Ammon's horn (tissue), 1 donor: Measurements from ENCODE around the gene CLEC7A.

Experiments
- DNase-seq: peaks from one replicate; pipeline ENCODE4 v3.0.0-alpha.2; 2016; ENCODE audit warnings: low spot score

CLEC7A gene

GRCh38 chr12:10094646-10095395 lies 35.2 kb downstream of the CLEC7A start:
- no peak for DNase-seq

DNA sequence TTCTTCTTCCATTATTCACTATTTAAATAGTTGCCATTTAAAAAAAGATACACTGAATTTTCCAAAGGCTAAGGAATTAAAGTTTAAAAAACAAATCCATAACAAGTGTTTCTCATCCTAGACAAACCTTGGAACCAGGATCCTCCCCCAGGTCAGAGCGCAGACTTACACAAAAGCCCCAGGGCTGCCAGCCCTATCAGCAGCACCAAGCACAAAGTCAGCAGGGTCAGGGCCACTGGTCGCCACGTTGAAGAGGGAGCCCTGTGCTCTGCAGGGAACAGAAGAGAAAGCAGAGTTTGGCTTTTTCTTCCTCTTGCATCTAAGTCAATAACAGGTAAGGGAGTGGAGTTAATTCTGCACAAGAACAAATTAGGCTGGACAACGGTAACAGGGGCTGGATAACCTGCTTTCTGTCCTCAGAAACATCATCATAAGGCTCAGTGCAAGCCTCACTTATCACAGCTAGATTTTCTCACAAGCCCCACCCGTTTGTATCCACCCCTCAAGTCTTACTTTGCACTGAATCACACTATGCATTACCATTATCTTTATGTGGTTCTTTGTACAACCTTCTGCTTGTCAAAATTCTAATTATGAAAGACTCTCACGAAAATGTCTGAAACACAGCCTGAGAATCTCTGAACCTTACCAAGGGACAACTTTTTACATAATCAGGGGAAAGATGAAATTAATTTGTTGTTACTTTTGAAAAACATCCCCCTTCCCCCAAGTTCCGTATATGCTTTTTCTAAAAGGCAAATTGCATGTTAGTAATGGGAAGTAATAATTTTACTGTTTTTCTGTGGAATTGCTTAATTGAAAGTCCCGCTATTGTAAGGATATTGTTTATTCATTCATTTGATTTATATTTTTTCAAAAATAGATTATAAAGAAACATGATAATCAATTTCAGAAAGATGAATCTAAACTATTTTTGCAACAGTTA lies 40.8 kb downstream of the CLEC7A start:
- DNase-seq = no peak

DNA sequence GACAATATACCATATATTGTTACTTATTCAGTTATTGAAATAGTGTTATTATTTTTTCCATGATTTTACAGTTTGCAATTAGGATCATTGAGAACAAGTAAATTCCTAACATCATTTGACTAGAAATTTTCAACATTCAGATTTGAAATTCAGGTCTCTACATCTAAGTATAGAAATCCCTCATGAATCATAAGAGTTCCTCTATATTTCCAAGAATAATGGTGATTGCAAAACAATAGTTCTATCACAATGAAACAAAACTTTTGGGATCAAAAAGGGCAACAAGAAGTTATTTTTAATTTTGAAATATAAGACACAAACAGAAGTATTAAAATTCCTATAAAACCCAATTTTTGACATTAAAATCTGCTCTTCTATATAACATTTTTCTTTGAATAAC lies 42.0 kb downstream of the CLEC7A start:
- no peak for DNase-seq

GRCh38 chr12:10086387-10086786 lies 43.6 kb downstream of the CLEC7A start:
- DNase-seq = no peak

GRCh38 chr12:10084733-10085132 lies 45.3 kb downstream of the CLEC7A start:
- DNase-seq = no peak

GRCh38 chr12:10082117-10082874 lies 47.7 kb downstream of the CLEC7A start:
- DNase-seq = no peak

GRCh38 chr12:10075451-10075850 lies 54.5 kb downstream of the CLEC7A start:
- no peak for DNase-seq

DNA sequence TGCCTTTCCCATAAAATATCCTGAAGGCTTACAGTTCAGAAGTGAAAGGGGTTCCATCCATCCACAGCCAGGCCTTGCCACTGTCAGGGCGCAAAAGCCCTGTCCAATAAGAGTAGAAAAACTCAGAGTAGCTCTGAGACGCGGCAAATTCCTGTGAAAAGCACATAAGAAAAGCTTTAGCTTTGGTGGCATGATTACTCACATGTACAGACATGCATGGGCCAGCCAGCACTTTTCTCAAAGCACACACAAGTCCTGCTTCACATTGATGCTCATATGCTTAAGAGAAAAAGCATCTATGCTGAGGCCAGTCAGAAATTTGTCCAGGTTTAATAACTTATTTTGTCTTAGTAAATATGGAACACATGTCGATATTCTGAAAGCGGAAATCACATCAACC lies 56.7 kb downstream of the CLEC7A start:
- no peak for DNase-seq

DNA sequence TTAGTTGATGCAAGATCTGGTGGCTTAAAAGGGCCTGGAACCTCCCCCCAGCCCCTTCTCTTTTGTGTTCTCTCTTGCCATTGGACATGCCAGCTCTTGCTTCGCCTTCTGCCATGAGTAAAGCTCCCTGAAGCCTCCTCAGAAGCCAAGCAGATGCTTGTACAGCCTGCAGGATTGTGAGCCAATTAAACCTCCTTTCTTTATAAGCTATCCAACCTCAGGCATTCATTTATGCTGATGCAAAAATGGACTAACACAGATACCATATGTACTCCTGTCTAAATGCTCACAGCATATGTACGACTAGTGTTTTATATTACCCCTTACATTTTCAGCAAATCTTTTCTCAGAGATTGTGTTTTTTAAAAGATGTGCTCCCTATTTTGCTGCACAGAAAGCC lies 57.9 kb downstream of the CLEC7A start:
- DNase-seq = no peak

DNA sequence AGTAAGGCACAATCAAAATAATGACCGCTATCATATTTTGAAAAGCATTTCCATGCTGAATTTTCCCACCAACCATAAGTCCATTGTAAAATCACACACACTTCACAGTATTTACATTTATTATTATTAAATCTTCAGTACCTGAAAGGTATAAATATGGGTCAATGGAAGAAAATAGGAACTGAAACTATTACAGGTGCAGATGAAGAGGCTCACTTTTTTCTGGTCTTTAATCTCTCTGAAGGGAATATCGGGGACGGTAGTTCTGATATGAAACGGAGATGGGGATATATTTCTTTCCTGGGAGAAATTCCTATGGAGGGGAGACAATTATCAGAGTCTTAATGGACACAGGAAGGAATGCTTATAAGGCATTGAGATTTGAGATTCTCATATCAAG lies 59.6 kb downstream of the CLEC7A start:
- no peak for DNase-seq

GRCh38 chr12:10069976-10070375 lies 60.0 kb downstream of the CLEC7A start:
- DNase-seq = no peak

- DNase-seq = no peak
Observed at GRCh38 chr12:10069099-10069498, 60.9 kb downstream of the CLEC7A start.

GRCh38 chr12:10068644-10069043 lies 61.4 kb downstream of the CLEC7A start:
- no peak for DNase-seq

- DNase-seq = no peak
Observed at GRCh38 chr12:10067942-10068341, 62.1 kb downstream of the CLEC7A start.

DNA sequence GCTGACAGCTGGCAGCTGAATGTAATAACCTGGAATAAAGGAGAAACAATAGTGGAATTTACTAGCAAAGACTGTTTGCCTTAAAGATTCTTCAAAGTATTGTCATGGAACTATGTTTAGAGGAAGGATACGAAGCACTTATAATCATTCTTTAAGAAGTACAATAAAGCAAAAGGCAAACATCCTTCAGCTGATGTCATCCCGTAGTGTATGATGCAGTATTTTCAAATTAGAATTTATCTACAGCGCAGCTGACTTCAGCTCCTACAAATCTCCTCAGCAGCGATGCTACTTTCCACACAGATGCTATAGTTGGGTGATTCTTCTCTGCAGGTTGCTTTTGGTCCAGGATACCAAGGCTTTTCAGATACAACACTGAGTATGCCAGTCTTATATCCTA lies 62.7 kb downstream of the CLEC7A start:
- DNase-seq = no peak
